Liver (tissue), 9 donors: ENCODE data around the gene LSM3. TPM values are rescaled to one million over a fixed set of nuclear protein-coding genes. Genes with fewer than 3 reads are reported as not detected.

ENCODE experiments used
- DNase-seq: peaks from one replicate; pipeline ENCODE4 v3.0.0-alpha.2; 2017; ENCODE audit warnings: low spot score
- H3K27ac ChIP-seq, 2 donors: one replicate each; pipeline ENCODE4 v1.7.0; 2013; ENCODE audit warnings: inconsistent platforms in 2 of 2, low read length in 2 of 2, control low read depth in 1 of 2, low read depth in 1 of 2, mild to moderate bottlenecking in 1 of 2
- H3K27me3 ChIP-seq, 4 donors: one replicate each; pipeline versions ENCODE4 v1.6.1 to v1.7.0; 2013; ENCODE audit warnings: low read length in 3 of 4, inconsistent platforms in 1 of 4, mild to moderate bottlenecking in 1 of 4, moderate library complexity in 1 of 4; ENCODE audit not compliant: control insufficient read depth in 4 of 4, insufficient read depth in 4 of 4
- H3K36me3 ChIP-seq, 4 donors: one replicate each; pipeline versions ENCODE4 v1.6.1 to v1.7.0; 2013; ENCODE audit warnings: low read length in 3 of 4, mild to moderate bottlenecking in 3 of 4, low read depth in 1 of 4, moderate library complexity in 1 of 4; ENCODE audit not compliant: control insufficient read depth in 4 of 4, insufficient read depth in 3 of 4
- H3K4me1 ChIP-seq, 4 donors: one replicate each; pipeline versions ENCODE4 v1.6.1 to v1.7.0; 2013; ENCODE audit warnings: low read length in 3 of 4, mild to moderate bottlenecking in 3 of 4, moderate library complexity in 1 of 4; ENCODE audit not compliant: control insufficient read depth in 4 of 4, insufficient read depth in 4 of 4
- H3K4me3 ChIP-seq, 3 donors: one replicate each; pipeline versions ENCODE4 v1.6.1 to v1.7.0; 2013; ENCODE audit warnings: low read length in 3 of 3, control low read depth in 1 of 3, low read depth in 1 of 3, mild to moderate bottlenecking in 1 of 3
- H3K9ac ChIP-seq, 2 donors: one replicate each; pipeline ENCODE4 v1.7.0; 2013; ENCODE audit warnings: low read length in 2 of 2, mild to moderate bottlenecking in 2 of 2, moderate library complexity in 2 of 2, control low read depth in 1 of 2, low read depth in 1 of 2
- H3K9me3 ChIP-seq, 4 donors: one replicate each; pipeline versions ENCODE4 v1.6.1 to v1.7.0; 2013; ENCODE audit warnings: low read length in 3 of 4; ENCODE audit not compliant: control insufficient read depth in 4 of 4
- CTCF ChIP-seq: fragments of 150-350 bp; IDR thresholded peaks from 2 replicates; pipeline ENCODE4 v1.5.1; 2017; ENCODE audit warnings: improper control_type of control experiment, low read depth, low read length; ENCODE audit not compliant: missing input control
- FOXA1 ChIP-seq: IDR thresholded peaks from 2 replicates; pipeline ENCODE4 v1.6.1; 2016; ENCODE audit warnings: antibody characterized with exemption
- FOXA2 ChIP-seq: IDR thresholded peaks from 2 replicates; pipeline ENCODE4 v1.6.1; 2016; ENCODE audit warnings: antibody characterized with exemption
- GABPA ChIP-seq, 2 donors: IDR thresholded peaks in 1 of 2; conservative IDR thresholded peaks in 1 of 2; 2 replicates each; pipeline ENCODE4 v1.6.1; 2016; ENCODE audit warnings: antibody characterized with exemption in 2 of 2, mild to moderate bottlenecking in 1 of 2, moderate library complexity in 1 of 2
- HNF4A ChIP-seq, 2 donors: conservative IDR thresholded peaks; 2 replicates each; pipeline ENCODE4 v1.6.1; 2016; ENCODE audit warnings: antibody characterized with exemption in 2 of 2, mild to moderate bottlenecking in 2 of 2
- HNF4G ChIP-seq: IDR thresholded peaks from 2 replicates; pipeline ENCODE4 v1.6.1; 2016; ENCODE audit warnings: antibody characterized with exemption
- JUND ChIP-seq, 2 donors: IDR thresholded peaks; 2 replicates each; pipeline ENCODE4 v1.6.1; 2016; ENCODE audit warnings: antibody characterized with exemption in 2 of 2
- MAX ChIP-seq: IDR thresholded peaks from 2 replicates; pipeline ENCODE4 v1.6.1; 2016; ENCODE audit warnings: antibody characterized with exemption
- NR2F2 ChIP-seq: IDR thresholded peaks from 2 replicates; pipeline ENCODE4 v1.6.1; 2016; ENCODE audit warnings: antibody characterized with exemption
- RAD21 ChIP-seq, 2 donors: IDR thresholded peaks; 2 replicates each; pipeline ENCODE4 v1.6.1; 2016; ENCODE audit warnings: antibody characterized with exemption in 2 of 2, mild to moderate bottlenecking in 2 of 2
- REST ChIP-seq: IDR thresholded peaks from 2 replicates; pipeline ENCODE4 v1.6.1; 2016; ENCODE audit warnings: antibody characterized with exemption, mild to moderate bottlenecking
- RXRA ChIP-seq, 2 donors: IDR thresholded peaks; 2 replicates each; pipeline ENCODE4 v1.6.1; 2017 to 2018; ENCODE audit warnings: antibody characterized with exemption in 2 of 2, mild to moderate bottlenecking in 1 of 2
- SP1 ChIP-seq: IDR thresholded peaks from 2 replicates; pipeline ENCODE4 v1.6.1; 2018; ENCODE audit warnings: antibody characterized with exemption, mild to moderate bottlenecking
- TAF1 ChIP-seq: conservative IDR thresholded peaks from 2 replicates; pipeline ENCODE4 v1.6.1; 2016; ENCODE audit warnings: antibody characterized with exemption, mild to moderate bottlenecking
- YY1 ChIP-seq: IDR thresholded peaks from 2 replicates; pipeline ENCODE4 v1.6.1; 2016; ENCODE audit warnings: antibody characterized with exemption, mild to moderate bottlenecking
- WGBS: extraction: QIAGEN DNeasy Blood & Tissue Kit; methylation state at CpG from one replicate; pipeline ENCODE4 v1.1.7; 2013; 5-methylcytosine and 5-hydroxymethylcytosine counted together
- polyA plus RNA-seq, 2 donors: library from polyadenylated mRNA; stranded (reverse) in 1 of 2; unstranded in 1 of 2; fragments of 200-250 nt in 1 of 2; fragments of >200 nt in 1 of 2; fragmentation: Nextera tagmentation in 1 of 2; extraction: Ambion mirVana in 1 of 2; gene quantifications; one replicate each; pipeline versions ENCODE4 v1.2.1 to v1.2.3, GENCODE V29; 2013 to 2015
- total RNA-seq, 2 donors: library from RNA; depleted of rRNA; stranded (reverse); fragments of >200 nt; gene quantifications; one replicate each; pipeline ENCODE4 v1.2.3, GENCODE V29; 2014
- TF ChIP-seq, protein P1 (sequence below): IDR thresholded peaks from 2 replicates; pipeline ENCODE4 v1.6.1; 2016; ENCODE audit warnings: antibody characterized with exemption
- TF ChIP-seq, protein P2 (sequence below): IDR thresholded peaks from 2 replicates; pipeline ENCODE4 v1.6.1; 2016; ENCODE audit warnings: antibody characterized with exemption
- donor health status: healthy.
- donor health status: healthy.
- donor health status: healthy.
- donor health status: healthy.
- donor health status: healthy.

LSM3 gene
- total and polyA plus RNA-seq, 4 donors, result 3.7 to 17.0 (median 5.0) TPM

- Histone ChIP-seq H3K27me3 (no peaks in the 10 kb centered on the region), H3K27ac (no peak overlapping the region), H3K36me3 (no peaks in the 10 kb centered on the region), H3K9ac (no peak overlapping the region), H3K9me3 (peaks cover 0 to 4% (median 0%) of the 10 kb centered on the region in 4 donors), H3K4me1 (no peaks in the 10 kb centered on the region), H3K4me3 (no peak overlapping the region)
- no peak for DNase-seq
- 60% methylated on average over 1 of the region's 1 CpG for WGBS
- TF ChIP-seq TAF1 (no peak), HNF4G (no peak), YY1 (no peak), JUND (IDR thresholded peaks at IDR 0.05) (no peak), RAD21 (IDR thresholded peaks at IDR 0.05) (no peak), REST (no peak), SP1 (no peak), GABPA (IDR thresholded peaks at IDR 0.05 in 1 of 2, conservative IDR thresholded peaks at IDR 0.05 in 1 of 2) (no peak), CTCF (no peak), MAX (no peak), HNF4A (conservative IDR thresholded peaks at IDR 0.05) (no peak), FOXA2 (no peak), RXRA (IDR thresholded peaks at IDR 0.05) (no peak), NR2F2 (no peak), FOXA1 (no peak)
- TF ChIP-seq, protein P1, sequence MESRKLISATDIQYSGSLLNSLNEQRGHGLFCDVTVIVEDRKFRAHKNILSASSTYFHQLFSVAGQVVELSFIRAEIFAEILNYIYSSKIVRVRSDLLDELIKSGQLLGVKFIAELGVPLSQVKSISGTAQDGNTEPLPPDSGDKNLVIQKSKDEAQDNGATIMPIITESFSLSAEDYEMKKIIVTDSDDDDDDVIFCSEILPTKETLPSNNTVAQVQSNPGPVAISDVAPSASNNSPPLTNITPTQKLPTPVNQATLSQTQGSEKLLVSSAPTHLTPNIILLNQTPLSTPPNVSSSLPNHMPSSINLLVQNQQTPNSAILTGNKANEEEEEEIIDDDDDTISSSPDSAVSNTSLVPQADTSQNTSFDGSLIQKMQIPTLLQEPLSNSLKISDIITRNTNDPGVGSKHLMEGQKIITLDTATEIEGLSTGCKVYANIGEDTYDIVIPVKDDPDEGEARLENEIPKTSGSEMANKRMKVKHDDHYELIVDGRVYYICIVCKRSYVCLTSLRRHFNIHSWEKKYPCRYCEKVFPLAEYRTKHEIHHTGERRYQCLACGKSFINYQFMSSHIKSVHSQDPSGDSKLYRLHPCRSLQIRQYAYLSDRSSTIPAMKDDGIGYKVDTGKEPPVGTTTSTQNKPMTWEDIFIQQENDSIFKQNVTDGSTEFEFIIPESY, result no peak
- TF ChIP-seq, protein P2, sequence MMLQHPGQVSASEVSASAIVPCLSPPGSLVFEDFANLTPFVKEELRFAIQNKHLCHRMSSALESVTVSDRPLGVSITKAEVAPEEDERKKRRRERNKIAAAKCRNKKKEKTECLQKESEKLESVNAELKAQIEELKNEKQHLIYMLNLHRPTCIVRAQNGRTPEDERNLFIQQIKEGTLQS, result no peak
Observed at GRCh38 chr3:14222457-14222856, 43.8 kb downstream of the LSM3 start.
